Stimulated activated effector memory CD8-positive, alpha-beta T cell treated with anti-CD3 and anti-CD28 coated beads, Interleukin-12 subunit alpha, Interleukin-12 subunit beta, amount 100 ng/mL, for 72 hours (primary cell): ENCODE results near the gene SPATC1L.
"Not testable (repeated sequence)": the region's sequence is repeated elsewhere in the genome, so short reads cannot be mapped to it uniquely, and the experiment has no call there.

ENCODE experiments used
- ATAC-seq: fragments of 150-1000 bp; cut with Tn5 transposase; 2 replicates; pipeline ENCODE4 v1.10.0; 2021
- DNase-seq, 2 donors: peaks; one replicate each; pipeline ENCODE4 v3.0.0; 2021 to 2022; ENCODE audit warnings: low spot score in 2 of 2
- H3K27ac Mint-ChIP-seq: one replicate; pipeline ENCODE4 v1.8.0; 2022; ENCODE audit warnings: mild to moderate bottlenecking, mixed read lengths
- H3K36me3 Mint-ChIP-seq: one replicate; pipeline ENCODE4 v1.8.0; 2022; ENCODE audit warnings: mild to moderate bottlenecking, mixed read lengths
- H3K4me1 Mint-ChIP-seq: one replicate; pipeline ENCODE4 v1.8.0; 2022; ENCODE audit warnings: mixed read lengths
- H3K4me3 Mint-ChIP-seq: one replicate; pipeline ENCODE4 v1.8.0; 2022; ENCODE audit warnings: mild to moderate bottlenecking, mixed read lengths
- H3K9me3 Mint-ChIP-seq: one replicate; pipeline ENCODE4 v1.8.0; 2022; ENCODE audit warnings: mixed read lengths

SPATC1L gene

GRCh38 chr21:46183337-46183909, 836 bp downstream of the SPATC1L start:
- not testable (repeated sequence) for H3K27ac Mint-ChIP-seq, H3K36me3 Mint-ChIP-seq, DNase-seq, H3K9me3 Mint-ChIP-seq, H3K4me1 Mint-ChIP-seq, ATAC-seq
- peak overlapping the region; percentile 69 for H3K4me3 Mint-ChIP-seq

GRCh38 chr21:46182548-46183336, 1.5 kb downstream of the SPATC1L start:
- no peak overlapping the region for H3K27ac Mint-ChIP-seq
- H3K4me1 Mint-ChIP-seq = no peaks in the 10 kb centered on the region
- no peak for ATAC-seq
- peak in 1 of 2 donors; percentile 50 for DNase-seq
- H3K9me3 Mint-ChIP-seq = no peaks in the 10 kb centered on the region
- H3K4me3 Mint-ChIP-seq = peak overlapping the region; percentile 30
- H3K36me3 Mint-ChIP-seq = no peaks in the 10 kb centered on the region

- Mint-ChIP-seq H3K36me3 (no peaks in the 10 kb centered on the region), H3K4me3 (no peak overlapping the region), H3K9me3 (no peaks in the 10 kb centered on the region), H3K4me1 (no peaks in the 10 kb centered on the region), H3K27ac (no peak overlapping the region)
- DNase-seq = peak in 1 of 2 donors; percentile 46
- no peak for ATAC-seq
Measured at GRCh38 chr21:46181953-46182547, 2.2 kb downstream of the SPATC1L start.

GRCh38 chr21:46181436-46181835, 2.8 kb downstream of the SPATC1L start:
- H3K9me3 Mint-ChIP-seq = no peaks in the 10 kb centered on the region
- no peak for DNase-seq
- H3K36me3 Mint-ChIP-seq = no peaks in the 10 kb centered on the region
- no peak overlapping the region for H3K27ac Mint-ChIP-seq
- no peaks in the 10 kb centered on the region for H3K4me1 Mint-ChIP-seq
- ATAC-seq = no peak
- H3K4me3 Mint-ChIP-seq = no peak overlapping the region

- Mint-ChIP-seq H3K27ac (no peak overlapping the region), H3K4me1 (no peaks in the 10 kb centered on the region), H3K4me3 (no peak overlapping the region), H3K9me3 (no peaks in the 10 kb centered on the region), H3K36me3 (no peaks in the 10 kb centered on the region)
- ATAC-seq (no peak), DNase-seq (no peak)
Measured at GRCh38 chr21:46180778-46181391, 3.4 kb downstream of the SPATC1L start.

- no peaks in the 10 kb centered on the region for H3K4me1 Mint-ChIP-seq
- no peak overlapping the region for H3K27ac Mint-ChIP-seq
- DNase-seq (no peak), ATAC-seq (no peak)
- no peak overlapping the region for H3K4me3 Mint-ChIP-seq
- no peaks in the 10 kb centered on the region for H3K36me3 Mint-ChIP-seq
- H3K9me3 Mint-ChIP-seq = no peaks in the 10 kb centered on the region
Measured at GRCh38 chr21:46180079-46180722, 4.1 kb downstream of the SPATC1L start.

GRCh38 chr21:46179708-46180078, 4.6 kb downstream of the SPATC1L start:
- Mint-ChIP-seq H3K36me3 (no peaks in the 10 kb centered on the region), H3K9me3 (no peaks in the 10 kb centered on the region), H3K4me1 (no peaks in the 10 kb centered on the region), H3K4me3 (no peak overlapping the region), H3K27ac (no peak overlapping the region)
- no peak for ATAC-seq
- DNase-seq = no peak

GRCh38 chr21:46178961-46179360, 5.3 kb downstream of the SPATC1L start:
- no peak for ATAC-seq
- no peaks in the 10 kb centered on the region for H3K4me1 Mint-ChIP-seq
- no peak overlapping the region for H3K4me3 Mint-ChIP-seq
- H3K9me3 Mint-ChIP-seq = no peaks in the 10 kb centered on the region
- H3K36me3 Mint-ChIP-seq = no peaks in the 10 kb centered on the region
- H3K27ac Mint-ChIP-seq = no peak overlapping the region
- no peak for DNase-seq

GRCh38 chr21:46176443-46177129, 7.7 kb downstream of the SPATC1L start:
- not testable (repeated sequence) for DNase-seq, H3K4me3 Mint-ChIP-seq, H3K27ac Mint-ChIP-seq, ATAC-seq, H3K36me3 Mint-ChIP-seq, H3K9me3 Mint-ChIP-seq, H3K4me1 Mint-ChIP-seq

- Mint-ChIP-seq H3K4me3 (no peak overlapping the region), H3K4me1 (peaks cover 6% of the 10 kb centered on the region), H3K36me3 (no peaks in the 10 kb centered on the region), H3K9me3 (no peaks in the 10 kb centered on the region), H3K27ac (no peak overlapping the region)
- DNase-seq (no peak), ATAC-seq (no peak)
Measured at GRCh38 chr21:46173573-46173972, 10.7 kb downstream of the SPATC1L start.

- Mint-ChIP-seq H3K4me1 (peaks cover 6% of the 10 kb centered on the region), H3K4me3 (no peak overlapping the region), H3K9me3 (no peaks in the 10 kb centered on the region), H3K36me3 (no peaks in the 10 kb centered on the region), H3K27ac (no peak overlapping the region)
- no peak for DNase-seq
- ATAC-seq = no peak
Measured at GRCh38 chr21:46172863-46173528, 11.3 kb downstream of the SPATC1L start.

GRCh38 chr21:46171996-46172862, 12.0 kb downstream of the SPATC1L start:
- no peaks in the 10 kb centered on the region for H3K9me3 Mint-ChIP-seq
- H3K27ac Mint-ChIP-seq = no peak overlapping the region
- ATAC-seq (no peak), DNase-seq (no peak)
- H3K4me3 Mint-ChIP-seq = no peak overlapping the region
- no peaks in the 10 kb centered on the region for H3K36me3 Mint-ChIP-seq
- peaks cover 6% of the 10 kb centered on the region for H3K4me1 Mint-ChIP-seq

- Mint-ChIP-seq H3K27ac (no peak overlapping the region), H3K36me3 (no peaks in the 10 kb centered on the region), H3K4me1 (peaks cover 6% of the 10 kb centered on the region), H3K4me3 (no peak overlapping the region), H3K9me3 (no peaks in the 10 kb centered on the region)
- DNase-seq = no peak
- ATAC-seq = no peak
Measured at GRCh38 chr21:46171585-46171984, 12.7 kb downstream of the SPATC1L start.
